Measurements from ENCODE around the gene NXPH4. TPM values are rescaled to one million over a fixed set of nuclear protein-coding genes. Genes with fewer than 3 reads are reported as not detected.

NXPH4 gene
- total RNA-seq, 1 experiment from 2014 or later = 4.8 TPM

DNA sequence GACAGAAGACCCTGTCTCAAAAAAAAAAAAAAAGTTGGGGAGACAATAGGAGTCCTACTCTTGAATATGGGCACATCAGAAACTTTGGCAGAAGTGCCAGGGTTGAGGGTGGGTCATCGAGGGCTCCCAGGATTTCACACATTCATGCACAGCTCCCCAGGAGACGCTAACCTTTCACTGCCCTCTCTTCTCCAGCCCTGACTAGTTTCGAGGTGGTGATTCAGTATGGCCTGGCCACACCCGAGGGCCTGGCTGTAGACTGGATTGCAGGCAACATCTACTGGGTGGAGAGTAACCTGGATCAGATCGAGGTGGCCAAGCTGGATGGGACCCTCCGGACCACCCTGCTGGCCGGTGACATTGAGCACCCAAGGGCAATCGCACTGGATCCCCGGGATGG lies 39.7 kb upstream of the NXPH4 start:
- TF ChIP-seq, protein P1, sequence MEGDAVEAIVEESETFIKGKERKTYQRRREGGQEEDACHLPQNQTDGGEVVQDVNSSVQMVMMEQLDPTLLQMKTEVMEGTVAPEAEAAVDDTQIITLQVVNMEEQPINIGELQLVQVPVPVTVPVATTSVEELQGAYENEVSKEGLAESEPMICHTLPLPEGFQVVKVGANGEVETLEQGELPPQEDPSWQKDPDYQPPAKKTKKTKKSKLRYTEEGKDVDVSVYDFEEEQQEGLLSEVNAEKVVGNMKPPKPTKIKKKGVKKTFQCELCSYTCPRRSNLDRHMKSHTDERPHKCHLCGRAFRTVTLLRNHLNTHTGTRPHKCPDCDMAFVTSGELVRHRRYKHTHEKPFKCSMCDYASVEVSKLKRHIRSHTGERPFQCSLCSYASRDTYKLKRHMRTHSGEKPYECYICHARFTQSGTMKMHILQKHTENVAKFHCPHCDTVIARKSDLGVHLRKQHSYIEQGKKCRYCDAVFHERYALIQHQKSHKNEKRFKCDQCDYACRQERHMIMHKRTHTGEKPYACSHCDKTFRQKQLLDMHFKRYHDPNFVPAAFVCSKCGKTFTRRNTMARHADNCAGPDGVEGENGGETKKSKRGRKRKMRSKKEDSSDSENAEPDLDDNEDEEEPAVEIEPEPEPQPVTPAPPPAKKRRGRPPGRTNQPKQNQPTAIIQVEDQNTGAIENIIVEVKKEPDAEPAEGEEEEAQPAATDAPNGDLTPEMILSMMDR (conservative IDR thresholded peaks at IDR 0.05; ENCODE audit: low read depth, low read length) = no peak
- TF ChIP-seq EZH2 (IDR thresholded peaks at IDR 0.05; ENCODE audit: borderline replicate concordance, low read depth, low read length, poor library complexity, severe bottlenecking) = no peak
- H3K4me1 ChIP-seq (ENCODE audit: insufficient read depth, low read length, poor library complexity, severe bottlenecking) = no peaks in the 10 kb centered on the region
- ChIA-PET CTCF (interaction anchor here (1.5 kb wide), 1 partner anchor 10 kb away, joined by 3 read pairs; no protein-coding TSS in a partner anchor), POLR2A (ENCODE audit: low non-redundant PET) (interaction anchor here (0.7 kb wide), 1 partner anchor 11 kb away, joined by 6 read pairs; no protein-coding TSS in a partner anchor)
- H3K36me3 ChIP-seq (ENCODE audit: insufficient read depth, low read length, poor library complexity, severe bottlenecking) = peaks cover 8% of the 10 kb centered on the region
- intact Hi-C loops (cut with micrococcal nuclease; ENCODE audit: unreplicated experiment) = no loop called here
- H3K27me3 ChIP-seq (replicated peaks; ENCODE audit: insufficient read depth, low read depth, low read length, poor library complexity) = no peaks in the 10 kb centered on the region
- no peaks in the 10 kb centered on the region for H3K9me3 ChIP-seq (ENCODE audit: low read depth, low read length, poor library complexity, severe bottlenecking)
- BruUV-seq (replicated peaks) = no TSS peak
- no peak overlapping the region for H3K4me3 ChIP-seq (ENCODE audit: low read depth, low read length, poor library complexity, severe bottlenecking)
- DNase-seq (ENCODE audit: low spot score) = no peak
- no peak overlapping the region for H3K27ac ChIP-seq (ENCODE audit: low read depth, low read length, poor library complexity, severe bottlenecking)

DNA sequence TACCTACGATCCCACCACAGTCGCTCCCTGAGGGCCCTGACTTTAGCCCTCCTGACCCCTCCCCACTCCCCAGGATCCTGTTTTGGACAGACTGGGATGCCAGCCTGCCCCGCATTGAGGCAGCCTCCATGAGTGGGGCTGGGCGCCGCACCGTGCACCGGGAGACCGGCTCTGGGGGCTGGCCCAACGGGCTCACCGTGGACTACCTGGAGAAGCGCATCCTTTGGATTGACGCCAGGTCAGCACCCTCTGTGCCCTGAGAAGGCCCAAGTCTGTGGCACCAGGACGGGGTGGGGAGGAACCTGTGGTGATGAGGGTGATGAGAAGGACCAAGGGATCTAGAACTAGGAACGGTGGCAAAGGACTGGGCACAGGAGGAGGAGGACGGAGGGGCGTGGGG lies 39.2 kb upstream of the NXPH4 start:
- no peak overlapping the region for H3K27ac ChIP-seq (ENCODE audit: low read depth, low read length, poor library complexity, severe bottlenecking)
- no peaks in the 10 kb centered on the region for H3K9me3 ChIP-seq (ENCODE audit: low read depth, low read length, poor library complexity, severe bottlenecking)
- no peaks in the 10 kb centered on the region for H3K4me1 ChIP-seq (ENCODE audit: insufficient read depth, low read length, poor library complexity, severe bottlenecking)
- DNase-seq (ENCODE audit: low spot score) = no peak
- peaks cover 8% of the 10 kb centered on the region for H3K36me3 ChIP-seq (ENCODE audit: insufficient read depth, low read length, poor library complexity, severe bottlenecking)
- H3K4me3 ChIP-seq (ENCODE audit: low read depth, low read length, poor library complexity, severe bottlenecking) = no peak overlapping the region
- no peaks in the 10 kb centered on the region for H3K27me3 ChIP-seq (replicated peaks; ENCODE audit: insufficient read depth, low read depth, low read length, poor library complexity)
- intact Hi-C loops (cut with micrococcal nuclease; ENCODE audit: unreplicated experiment) = no loop called here
- ChIA-PET CTCF (no interaction called here), POLR2A (ENCODE audit: low non-redundant PET) (no interaction called here)
- TF ChIP-seq, protein P1 (conservative IDR thresholded peaks at IDR 0.05; ENCODE audit: low read depth, low read length) = no peak
- no peak for TF ChIP-seq EZH2 (IDR thresholded peaks at IDR 0.05; ENCODE audit: borderline replicate concordance, low read depth, low read length, poor library complexity, severe bottlenecking)
- BruUV-seq (replicated peaks) = no TSS peak

DNA sequence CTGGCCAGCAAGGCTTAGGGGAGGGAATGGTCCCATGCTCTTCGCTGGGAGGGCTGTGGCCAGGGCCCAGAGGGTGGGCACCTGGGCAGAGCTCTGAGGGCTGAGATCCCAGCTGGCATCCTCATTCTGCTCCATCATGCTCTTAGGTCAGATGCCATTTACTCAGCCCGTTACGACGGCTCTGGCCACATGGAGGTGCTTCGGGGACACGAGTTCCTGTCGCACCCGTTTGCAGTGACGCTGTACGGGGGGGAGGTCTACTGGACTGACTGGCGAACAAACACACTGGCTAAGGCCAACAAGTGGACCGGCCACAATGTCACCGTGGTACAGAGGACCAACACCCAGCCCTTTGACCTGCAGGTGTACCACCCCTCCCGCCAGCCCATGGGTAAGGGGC lies 38.4 kb upstream of the NXPH4 start:
- Histone ChIP-seq H3K27me3 (replicated peaks; ENCODE audit: insufficient read depth, low read depth, low read length, poor library complexity) (no peaks in the 10 kb centered on the region), H3K36me3 (ENCODE audit: insufficient read depth, low read length, poor library complexity, severe bottlenecking) (peaks cover 8% of the 10 kb centered on the region), H3K9me3 (ENCODE audit: low read depth, low read length, poor library complexity, severe bottlenecking) (no peaks in the 10 kb centered on the region), H3K4me3 (ENCODE audit: low read depth, low read length, poor library complexity, severe bottlenecking) (no peak overlapping the region), H3K4me1 (ENCODE audit: insufficient read depth, low read length, poor library complexity, severe bottlenecking) (no peaks in the 10 kb centered on the region), H3K27ac (ENCODE audit: low read depth, low read length, poor library complexity, severe bottlenecking) (no peak overlapping the region)
- no peak for DNase-seq (ENCODE audit: low spot score)
- TF ChIP-seq, protein P1 (conservative IDR thresholded peaks at IDR 0.05; ENCODE audit: low read depth, low read length) = no peak
- TF ChIP-seq EZH2 (IDR thresholded peaks at IDR 0.05; ENCODE audit: borderline replicate concordance, low read depth, low read length, poor library complexity, severe bottlenecking) = no peak
- BruUV-seq (replicated peaks) = no TSS peak
- POLR2A ChIA-PET (ENCODE audit: low non-redundant PET) = no interaction called here
- intact Hi-C loops (cut with micrococcal nuclease; ENCODE audit: unreplicated experiment) = no loop called here
- CTCF ChIA-PET = no interaction called here

All from A673 (cell line).